ENCODE data around the gene ALG12.

DNA sequence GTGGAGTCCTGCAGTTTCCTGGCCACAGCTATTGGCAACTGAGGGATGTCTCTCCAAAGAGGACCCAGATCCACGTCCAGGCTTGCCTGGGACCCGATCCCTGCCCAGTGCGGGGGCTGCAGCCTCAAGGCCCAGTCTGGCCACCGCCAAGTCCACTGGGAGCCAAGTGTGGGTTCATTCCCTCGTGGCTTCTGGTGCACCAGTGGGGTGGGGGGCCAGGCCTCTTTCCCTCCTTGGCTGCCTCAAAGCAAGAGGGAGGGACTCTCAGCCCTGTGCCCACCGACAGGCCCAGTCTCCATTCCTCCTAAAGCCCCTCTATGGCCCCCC is 29.0 kb upstream of the ALG12 start:
- TF ChIP-seq, protein P1, sequence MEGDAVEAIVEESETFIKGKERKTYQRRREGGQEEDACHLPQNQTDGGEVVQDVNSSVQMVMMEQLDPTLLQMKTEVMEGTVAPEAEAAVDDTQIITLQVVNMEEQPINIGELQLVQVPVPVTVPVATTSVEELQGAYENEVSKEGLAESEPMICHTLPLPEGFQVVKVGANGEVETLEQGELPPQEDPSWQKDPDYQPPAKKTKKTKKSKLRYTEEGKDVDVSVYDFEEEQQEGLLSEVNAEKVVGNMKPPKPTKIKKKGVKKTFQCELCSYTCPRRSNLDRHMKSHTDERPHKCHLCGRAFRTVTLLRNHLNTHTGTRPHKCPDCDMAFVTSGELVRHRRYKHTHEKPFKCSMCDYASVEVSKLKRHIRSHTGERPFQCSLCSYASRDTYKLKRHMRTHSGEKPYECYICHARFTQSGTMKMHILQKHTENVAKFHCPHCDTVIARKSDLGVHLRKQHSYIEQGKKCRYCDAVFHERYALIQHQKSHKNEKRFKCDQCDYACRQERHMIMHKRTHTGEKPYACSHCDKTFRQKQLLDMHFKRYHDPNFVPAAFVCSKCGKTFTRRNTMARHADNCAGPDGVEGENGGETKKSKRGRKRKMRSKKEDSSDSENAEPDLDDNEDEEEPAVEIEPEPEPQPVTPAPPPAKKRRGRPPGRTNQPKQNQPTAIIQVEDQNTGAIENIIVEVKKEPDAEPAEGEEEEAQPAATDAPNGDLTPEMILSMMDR (IDR thresholded peaks at IDR 0.05): no peak
- TF ChIP-seq EZH2 (IDR thresholded peaks at IDR 0.05; ENCODE audit: borderline replicate concordance, insufficient read depth, low read depth, low read length, poor library complexity, severe bottlenecking): no peak

Data from B cell (primary cell).